NT2/D1 (cell line): Measurements from ENCODE around the gene WDR82.

ENCODE experiments used
- YY1 ChIP-seq: IDR thresholded peaks from 2 replicates; pipeline ENCODE4 v1.6.1; 2011; ENCODE audit not compliant: insufficient read length, insufficient read depth
- ZNF274 ChIP-seq: IDR thresholded peaks from 2 replicates; pipeline ENCODE4 v1.6.1; 2011; ENCODE audit warnings: mild to moderate bottlenecking, low read depth, low read length

DNA sequence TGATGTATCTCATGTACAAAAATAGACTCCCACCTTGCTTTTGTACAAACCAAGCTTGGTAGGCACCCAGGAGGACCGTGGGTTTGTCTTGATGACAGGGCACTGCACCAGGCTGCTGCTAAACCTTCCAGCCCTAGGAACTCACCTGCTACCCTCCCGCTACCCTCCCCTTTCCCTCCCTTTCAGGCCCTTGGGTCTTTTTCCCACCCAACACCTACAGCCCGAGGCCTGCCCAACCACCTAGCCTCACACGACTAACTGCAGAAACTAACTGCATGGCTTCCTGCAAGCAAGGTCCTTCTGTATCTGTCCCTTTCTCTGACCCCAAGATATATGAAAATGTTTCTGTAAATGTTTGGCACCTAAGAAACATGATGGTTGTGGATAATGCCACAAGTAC, 21.8 kb downstream of the WDR82 start:
- TF ChIP-seq YY1 (no peak), ZNF274 (no peak)
